H1 (cell line): Measurements from ENCODE around the gene MACROD2. TPM values are rescaled to one million over a fixed set of nuclear protein-coding genes. Genes with fewer than 3 reads are reported as not detected.

Experiments used
- BACH1 ChIP-seq: IDR thresholded peaks from 2 replicates; pipeline ENCODE4 v1.6.1; 2012; ENCODE audit warnings: low read length, improper control_type of control experiment
- CEBPB ChIP-seq: IDR thresholded peaks from 2 replicates; pipeline ENCODE4 v1.6.1; 2012; ENCODE audit warnings: low read depth, low read length
- CHD1 ChIP-seq: IDR thresholded peaks from 2 replicates; pipeline ENCODE4 v1.6.1; 2012; ENCODE audit warnings: low read depth, low read length, improper control_type of control experiment
- CHD7 ChIP-seq: fragments of 300-600 bp; sonication (generic); IDR thresholded peaks from 2 replicates; pipeline ENCODE4 v1.7.1; 2012; ENCODE audit warnings: low read length, moderate library complexity, mild to moderate bottlenecking, inconsistent platforms; ENCODE audit not compliant: insufficient replicate concordance
- HDAC6 ChIP-seq: IDR thresholded peaks from one replicate; pipeline ENCODE4 v1.7.1; 2012; ENCODE audit warnings: low read depth, mild to moderate bottlenecking, inconsistent platforms, low read length, moderate library complexity
- JUN ChIP-seq: IDR thresholded peaks from 2 replicates; pipeline ENCODE4 v1.6.1; 2011; ENCODE audit warnings: low read depth, mild to moderate bottlenecking, improper control_type of control experiment, low read length
- JUND ChIP-seq: IDR thresholded peaks from 2 replicates; pipeline ENCODE4 v1.6.1; 2011; ENCODE audit warnings: mild to moderate bottlenecking, improper control_type of control experiment, low read length
- KDM5A ChIP-seq: fragments of 200-600 bp; IDR thresholded peaks from 2 replicates; pipeline ENCODE4 v1.7.1; 2012; ENCODE audit warnings: mild to moderate bottlenecking, low read length, inconsistent platforms, mixed read lengths
- SRF ChIP-seq: IDR thresholded peaks from 2 replicates; pipeline ENCODE4 v1.6.1; 2011; ENCODE audit warnings: mild to moderate bottlenecking, low read depth, low read length, moderate library complexity
- SUZ12 ChIP-seq: fragments of 200-600 bp; sonication (generic); IDR thresholded peaks from 2 replicates; pipeline ENCODE4 v1.6.1; 2012; ENCODE audit warnings: mild to moderate bottlenecking, inconsistent platforms, low read length, moderate library complexity, mixed read lengths
- TCF12 ChIP-seq: IDR thresholded peaks from 2 replicates; pipeline ENCODE4 v1.6.1; 2011; ENCODE audit warnings: low read depth, mild to moderate bottlenecking, low read length
- USF2 ChIP-seq: IDR thresholded peaks from 2 replicates; pipeline ENCODE4 v1.6.1; 2011; ENCODE audit warnings: low read length, improper control_type of control experiment
- polyA plus RNA-seq, 7 experiments: library from polyadenylated mRNA; depleted of rRNA in 3 of 7; stranded (reverse) in 5 of 7; unstranded in 2 of 7; fragments of >200 nt in 5 of 7; fragments of 200-250 nt in 2 of 7; gene quantifications; 1 replicate in 5 of 7; 2 replicates in 1 of 7; 4 replicates in 1 of 7; pipeline versions ENCODE4 v1.2.1 to v1.2.3, GENCODE V29; 2011 to 2013; ENCODE audit warnings: missing spikeins in 2 of 7, mixed read lengths in 2 of 7
- total RNA-seq: library from RNA; stranded (reverse); fragmentation: NEBNext Ultra II Directional; extraction: Animal tissue kit (Norgen Biotek cat#: 25700); gene quantifications from 2 replicates; pipeline ENCODE4 v1.2.1, GENCODE V29; 2021

Gene MACROD2
- total and polyA plus RNA-seq, 2 of the 8 experiments (the other 6 are each of a cell fraction or from before 2014, with no cell fraction given), result 0.70 to 3.9 TPM

- no peak for TF ChIP-seq CHD7
- no peak for TF ChIP-seq USF2
- no peak for TF ChIP-seq BACH1
- TF ChIP-seq CEBPB, result no peak
- TF ChIP-seq JUND, result no peak
- TF ChIP-seq SUZ12, result no peak
- no peak for TF ChIP-seq TCF12
- no peak for TF ChIP-seq JUN
- no peak for TF ChIP-seq HDAC6
- TF ChIP-seq KDM5A, result no peak
- no peak for TF ChIP-seq SRF
- TF ChIP-seq CHD1, result no peak
These were observed 782.3 kb downstream of the MACROD2 start (continued) for GRCh38 chr20:14777591-14777990.
